NCI-H1092 (cell line): ENCODE measurements around the gene NXPE4.

Source experiments
- DNase-seq: peaks from one replicate; lab custom pipeline; 2025; lab: John Stamatoyannopoulos, UW

NXPE4 gene

DNA sequence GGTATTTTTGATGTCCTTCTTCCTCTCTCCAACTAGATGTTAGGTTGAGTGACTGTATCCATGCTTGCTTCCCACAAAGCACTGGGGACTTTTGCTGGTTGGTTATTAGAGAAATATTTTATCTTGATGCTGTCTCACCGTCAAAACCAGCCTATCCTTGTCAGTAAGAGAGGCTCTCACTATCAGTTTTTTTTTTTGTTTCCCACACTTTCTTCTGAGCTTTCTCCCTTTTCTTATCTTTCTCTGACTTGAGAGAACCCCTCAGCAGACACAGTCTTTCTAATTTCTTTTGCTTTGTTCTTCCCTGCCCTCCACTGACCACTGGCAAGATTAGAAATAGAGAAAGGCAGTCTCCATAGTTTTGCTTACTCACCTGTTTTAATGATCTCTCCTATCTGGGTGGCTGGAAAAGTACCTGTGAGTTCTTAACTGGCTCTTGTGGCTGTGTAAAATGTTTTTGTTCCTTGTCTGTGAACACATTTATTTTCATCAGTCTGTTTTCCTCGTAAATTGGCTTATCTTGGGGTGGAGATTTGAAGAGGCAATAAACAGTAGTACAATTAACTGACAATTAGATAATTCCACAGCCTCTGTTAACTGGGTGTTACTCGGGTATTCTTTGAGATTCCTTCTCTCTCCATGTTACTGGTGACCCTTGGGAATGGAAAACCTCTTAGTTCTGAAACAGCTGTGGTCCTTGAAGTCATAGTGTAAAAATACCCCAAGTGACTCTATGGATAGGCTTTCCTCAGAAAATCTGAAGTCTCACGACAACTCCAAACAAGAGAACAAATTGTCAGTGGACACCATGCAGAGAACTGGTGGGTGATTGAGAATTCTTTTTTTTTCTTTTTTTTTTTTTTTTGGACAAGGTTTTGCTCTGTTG lies 35.9 kb downstream of the NXPE4 start, which contains the start of gene NXPE1:
Gene NXPE1, minus strand, starts transcription at position 457 of the 886 bp plus-strand sequence. CDS start 8,680 bp downstream, outside the sequence.
- no peak for DNase-seq

DNA sequence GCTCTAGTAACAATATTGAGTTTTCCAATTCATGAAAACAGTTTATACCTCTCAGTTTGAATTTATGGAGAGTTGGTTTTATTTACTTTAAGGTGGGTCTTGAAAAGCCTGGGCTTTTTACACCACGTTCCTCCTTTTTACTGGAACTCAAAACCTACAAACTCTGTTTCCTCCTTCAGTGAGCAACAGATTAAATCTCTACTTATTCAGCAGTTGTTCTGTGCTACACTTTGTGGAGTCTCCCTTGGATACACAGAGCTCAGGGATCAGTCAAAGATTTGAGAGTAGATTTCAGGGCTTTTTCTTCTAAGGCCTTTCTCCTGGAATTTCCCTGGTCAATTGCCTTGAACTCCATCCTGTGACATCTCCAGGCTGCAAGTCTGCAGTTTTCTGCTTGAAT lies 39.5 kb downstream of the NXPE4 start:
- DNase-seq, result no peak

DNA sequence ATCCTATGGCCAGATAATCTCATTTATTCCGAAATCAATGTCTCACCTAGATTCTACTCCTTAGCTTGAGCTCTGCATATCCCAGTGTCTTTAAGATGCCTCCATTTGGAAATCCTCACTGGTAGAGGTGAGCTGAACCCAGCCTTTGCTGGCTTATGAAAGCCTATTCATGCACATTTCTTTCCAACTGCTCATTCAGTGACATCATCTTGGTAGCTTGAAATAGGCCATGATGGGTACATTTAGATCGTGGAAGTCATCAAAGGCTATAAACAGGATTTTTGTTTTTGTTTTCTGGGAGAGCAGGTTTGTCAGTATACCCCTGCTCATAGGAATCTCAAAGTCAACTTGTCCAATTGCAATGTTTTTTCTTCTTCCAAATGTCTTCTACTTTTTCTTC lies 41.9 kb downstream of the NXPE4 start:
- no peak for DNase-seq

DNA sequence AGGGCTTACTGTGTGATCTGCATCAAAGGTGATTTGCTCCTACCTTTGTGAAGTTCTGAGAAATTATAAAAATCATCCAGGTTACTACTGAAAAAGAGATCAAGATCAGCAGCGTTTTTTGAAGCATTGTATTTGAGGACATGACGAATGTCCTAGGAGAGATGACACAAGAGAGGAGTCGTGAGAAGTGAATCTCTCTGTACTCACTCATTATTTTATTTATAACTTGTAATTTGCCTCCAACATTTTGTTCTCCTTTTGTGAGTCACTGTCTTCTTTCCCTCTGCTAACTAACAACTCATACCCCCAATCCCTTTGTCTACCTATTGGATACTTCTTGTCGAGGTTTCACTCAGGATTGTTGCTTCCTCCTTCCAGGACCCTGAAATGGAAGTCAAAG lies 44.5 kb downstream of the NXPE4 start:
- DNase-seq, result no peak

DNA sequence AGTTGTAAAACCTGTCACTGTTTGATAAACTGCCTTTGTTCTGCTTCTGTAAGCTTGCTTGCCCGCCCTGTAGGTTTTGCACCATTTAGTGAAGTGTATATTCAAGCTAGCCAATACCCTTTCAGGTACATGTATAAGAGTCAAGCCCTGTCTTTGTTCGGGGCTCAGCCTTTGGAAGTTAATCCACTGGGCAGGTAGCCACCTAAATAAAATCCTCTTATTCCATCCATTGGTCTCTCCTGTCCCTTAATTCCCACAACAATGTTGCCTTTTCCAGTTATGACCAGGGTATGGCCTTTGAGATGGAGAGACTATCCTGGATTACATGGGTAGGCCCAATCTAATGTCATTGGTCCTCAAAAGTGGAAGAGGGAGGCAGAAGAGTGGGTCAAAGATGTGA lies 69.9 kb downstream of the NXPE4 start:
- DNase-seq, result no peak

DNA sequence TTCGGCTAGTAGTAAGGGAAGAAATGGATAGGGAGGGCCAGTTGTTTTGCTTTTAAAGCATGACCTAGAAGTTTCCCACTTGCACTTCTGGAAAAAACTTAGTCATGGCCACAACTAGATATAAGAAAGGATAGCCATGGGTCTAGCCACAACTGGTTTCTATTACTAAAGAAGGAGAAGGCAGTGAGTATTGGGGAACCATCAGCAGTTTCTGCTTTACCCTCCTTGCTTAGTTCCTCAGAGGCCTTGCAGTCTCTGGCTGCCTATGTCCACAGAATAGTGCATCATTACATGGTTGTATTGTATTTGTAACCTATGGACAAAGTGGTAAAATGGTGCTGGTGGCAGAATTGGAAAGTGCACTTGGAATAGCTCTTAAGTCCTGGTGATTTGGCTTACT lies 71.5 kb downstream of the NXPE4 start:
- DNase-seq, result no peak

DNA sequence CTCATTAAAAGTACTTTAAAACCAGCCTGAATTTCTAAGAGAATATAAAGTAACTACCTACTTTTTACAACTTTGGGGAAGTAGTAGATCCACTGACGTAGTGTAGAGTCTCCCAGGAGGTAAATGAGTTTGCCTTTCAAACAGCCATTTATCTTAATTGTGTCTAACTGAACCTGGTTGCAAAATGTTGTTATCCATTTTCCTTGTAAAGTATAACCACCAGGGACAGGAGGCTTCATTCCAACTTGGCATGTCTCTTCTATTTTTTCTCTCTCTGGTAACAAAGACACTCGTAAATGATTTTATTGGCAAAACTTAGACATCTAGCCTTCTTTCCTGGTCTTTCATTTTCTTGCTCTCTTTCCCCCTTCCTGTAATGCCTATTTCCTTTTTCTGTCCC lies 72.8 kb downstream of the NXPE4 start:
- DNase-seq, result no peak
